IMR-90 (cell line): ENCODE data around the gene NAGK. TPM values are rescaled to one million over a fixed set of nuclear protein-coding genes. Genes with fewer than 3 reads are reported as not detected.

Experiments used
- ATAC-seq: fragments of 200-7000 bp; cut with Tn5 transposase; 2 replicates; pipeline ENCODE4 v1.9.1; 2020; ENCODE audit warnings: low read depth, mild to moderate bottlenecking, moderate library complexity
- BruUV-seq: library from RNA; stranded (reverse); fragments of 400-500 nt; replicated peaks from 2 replicates; lab custom pipeline; 2021; lab: Mats Ljungman, UMichigan
- CTCF ChIA-PET: fragments of 300-600 bp; formaldehyde crosslinking; extraction: SDS; loops from one replicate; lab custom pipeline; 2021; ENCODE audit warnings: antibody characterized with exemption; lab: Yijun Ruan, JAX
- POLR2A ChIA-PET: fragments of 300-600 bp; sonication (Branson Sonifier 250); formaldehyde crosslinking; loops from one replicate; lab custom pipeline; 2022; ENCODE audit warnings: antibody characterized with exemption; ENCODE audit not compliant: unreplicated experiment; lab: Charles Lee
- DNase-seq: peaks from one replicate; pipeline ENCODE4 v3.0.0; 2013
- H2AFZ ChIP-seq: replicated peaks from 2 replicates; pipeline ENCODE3; 2013; ENCODE audit warnings: low read length, mild to moderate bottlenecking; ENCODE audit not compliant: poor library complexity
- H2AK5ac ChIP-seq: 2 replicates; pipeline ENCODE4 v1.6.1; 2013; ENCODE audit warnings: low read depth, low read length, inconsistent platforms
- H2AK9ac ChIP-seq: replicated peaks from 2 replicates; pipeline ENCODE3; 2013; ENCODE audit warnings: mild to moderate bottlenecking, low read depth, low read length, moderate library complexity; ENCODE audit not compliant: poor library complexity
- H2BK120ac ChIP-seq: 2 replicates; pipeline ENCODE4 v1.6.1; 2013; ENCODE audit warnings: low read depth, low read length, inconsistent platforms
- H2BK15ac ChIP-seq: 3 replicates; pipeline ENCODE4 v1.6.1; 2013; ENCODE audit warnings: low read depth, low read length, inconsistent platforms
- H2BK20ac ChIP-seq: 2 replicates; pipeline ENCODE4 v1.6.1; 2013; ENCODE audit warnings: low read depth, mild to moderate bottlenecking, inconsistent platforms, low read length, moderate library complexity
- H2BK5ac ChIP-seq: 2 replicates; pipeline ENCODE4 v1.6.1; 2013; ENCODE audit warnings: mild to moderate bottlenecking, low read depth, low read length, inconsistent platforms; ENCODE audit not compliant: poor library complexity, severe bottlenecking
- H3K14ac ChIP-seq: replicated peaks from 2 replicates; pipeline ENCODE4 v1.6.1; 2013; ENCODE audit warnings: low read depth, low read length, inconsistent platforms
- H3K18ac ChIP-seq: 2 replicates; pipeline ENCODE4 v1.6.1; 2013; ENCODE audit warnings: low read depth, low read length, control low read depth
- H3K23ac ChIP-seq: 2 replicates; pipeline ENCODE4 v1.6.1; 2013; ENCODE audit warnings: low read depth, low read length, inconsistent platforms
- H3K27ac ChIP-seq: 2 replicates; pipeline ENCODE4 v1.5.1; 2013; ENCODE audit warnings: mild to moderate bottlenecking, control low read depth, low read length; ENCODE audit not compliant: insufficient read depth
- H3K27me3 ChIP-seq: 2 replicates; pipeline ENCODE4 v1.6.1; 2013; ENCODE audit warnings: low read length; ENCODE audit not compliant: control insufficient read depth, insufficient read depth
- H3K36me3 ChIP-seq: 2 replicates; pipeline ENCODE4 v1.6.1; 2013; ENCODE audit warnings: low read length, mixed read lengths; ENCODE audit not compliant: control insufficient read depth, insufficient read depth
- H3K4ac ChIP-seq: 2 replicates; pipeline ENCODE4 v1.6.1; 2013; ENCODE audit warnings: low read depth, low read length, inconsistent platforms
- H3K4me1 ChIP-seq: 2 replicates; pipeline ENCODE4 v1.6.1; 2013; ENCODE audit warnings: low read length, mixed read lengths; ENCODE audit not compliant: control insufficient read depth, insufficient read depth
- H3K4me2 ChIP-seq: 2 replicates; pipeline ENCODE4 v1.6.1; 2013; ENCODE audit warnings: low read depth, mild to moderate bottlenecking, control low read depth, low read length, moderate library complexity
- H3K4me3 ChIP-seq: 2 replicates; pipeline ENCODE4 v1.5.1; 2013; ENCODE audit warnings: low read depth, mild to moderate bottlenecking, control low read depth, low read length, moderate library complexity; ENCODE audit not compliant: insufficient read depth
- H3K56ac ChIP-seq: 2 replicates; pipeline ENCODE4 v1.6.1; 2013; ENCODE audit warnings: low read length, inconsistent platforms; ENCODE audit not compliant: insufficient read depth; ENCODE audit errors: extremely low read depth
- H3K79me1 ChIP-seq, 2 experiments: 2 replicates each; pipeline ENCODE4 v1.6.1; 2013; ENCODE audit warnings: low read length in 2 of 2, inconsistent platforms in 1 of 2, low read depth in 1 of 2
- H3K9ac ChIP-seq: 2 replicates; pipeline ENCODE4 v1.6.1; 2013; ENCODE audit warnings: low read depth, low read length, control low read depth
- H3K9me1 ChIP-seq: 2 replicates; pipeline ENCODE4 v1.6.1; 2013; ENCODE audit warnings: low read length, inconsistent platforms; ENCODE audit not compliant: insufficient read depth
- H3K9me3 ChIP-seq: 2 replicates; pipeline ENCODE4 v1.6.1; 2013; ENCODE audit warnings: low read length; ENCODE audit not compliant: control insufficient read depth, insufficient read depth
- H4K20me1 ChIP-seq: 2 replicates; pipeline ENCODE4 v1.6.1; 2013; ENCODE audit warnings: low read length, inconsistent platforms; ENCODE audit not compliant: insufficient read depth
- H4K5ac ChIP-seq: 2 replicates; pipeline ENCODE4 v1.6.1; 2013; ENCODE audit warnings: mild to moderate bottlenecking, low read depth, low read length, control low read depth
- H4K8ac ChIP-seq, 2 experiments: 2 replicates each; pipeline ENCODE4 v1.6.1; 2013; ENCODE audit warnings: low read depth in 2 of 2, low read length in 2 of 2, control low read depth in 1 of 2, inconsistent platforms in 1 of 2
- H4K91ac ChIP-seq: 2 replicates; pipeline ENCODE4 v1.6.1; 2013; ENCODE audit warnings: low read depth, low read length, inconsistent platforms; ENCODE audit not compliant: insufficient read depth
- CEBPB ChIP-seq: IDR thresholded peaks from 2 replicates; pipeline ENCODE4 v1.6.1; 2012; ENCODE audit warnings: low read depth, low read length, improper control_type of control experiment
- FOS ChIP-seq: fragments of 150-350 bp; IDR thresholded peaks from 2 replicates; pipeline ENCODE4 v1.6.1; 2016; ENCODE audit warnings: low read depth, low read length
- NFE2L2 ChIP-seq: fragments of 150-350 bp; IDR thresholded peaks from 2 replicates; pipeline ENCODE4 v1.6.1; 2016; ENCODE audit warnings: low read depth, mild to moderate bottlenecking, low read length
- RCOR1 ChIP-seq: IDR thresholded peaks from 2 replicates; pipeline ENCODE4 v1.6.1; 2012; ENCODE audit warnings: mild to moderate bottlenecking, low read length, improper control_type of control experiment; ENCODE audit not compliant: insufficient replicate concordance
- SMC3 ChIP-seq: fragments of 150-350 bp; IDR thresholded peaks from 2 replicates; pipeline ENCODE4 v1.6.1; 2016; ENCODE audit warnings: low read depth, mild to moderate bottlenecking, antibody characterized with exemption, low read length, moderate library complexity
- WGBS, 2 experiments: methylation state at CpG; one replicate each; pipeline versions ENCODE4 v1.1.5 to v1.1.7; 2013; ENCODE audit warnings: missing lambda C conversion rate in 2 of 2; ENCODE audit not compliant: insufficient read length in 1 of 2; ENCODE audit errors: extremely low coverage in 2 of 2; 5-methylcytosine and 5-hydroxymethylcytosine counted together
- dilution Hi-C: fragments of 300-500 bp; cut with HindIII; formaldehyde crosslinking; loops from one replicate; pipeline ENCODE4 v1.14.3; 2018; ENCODE audit warnings: low sequenced_read_pairs; ENCODE audit not compliant: unreplicated experiment
- in situ Hi-C: fragments of 300-500 bp; cut with MboI; formaldehyde crosslinking; loops from 3 replicates; pipeline ENCODE4 v1.14.3; 2019; ENCODE audit warnings: low sequenced_read_pairs, inconsistent platforms, mixed read lengths
- intact Hi-C: fragments of 100-400 bp; cut with micrococcal nuclease; formaldehyde crosslinking; loops from 2 replicates; pipeline ENCODE4 v1.10.0; 2022
- polyA plus RNA-seq, 3 experiments: library from polyadenylated mRNA; depleted of rRNA; stranded (reverse); fragments of >200 nt; gene quantifications; 2 replicates each; pipeline ENCODE4 v1.2.3, GENCODE V29; 2012; ENCODE audit warnings: low replicate concordance in 1 of 3
- total RNA-seq: library from RNA; depleted of rRNA; stranded (reverse); fragments of >200 nt; gene quantifications from 2 replicates; pipeline ENCODE4 v1.2.3, GENCODE V29; 2012
- TF ChIP-seq, protein P1 (sequence below): conservative IDR thresholded peaks from 2 replicates; pipeline ENCODE4 v1.5.1; 2012; ENCODE audit warnings: mild to moderate bottlenecking, low read depth, low read length, improper control_type of control experiment
- TF ChIP-seq, protein P2 (sequence below): fragments of 150-350 bp; IDR thresholded peaks from 2 replicates; pipeline ENCODE4 v1.6.1; 2016; ENCODE audit warnings: low read depth, mild to moderate bottlenecking, low read length, moderate library complexity, borderline replicate concordance

Gene NAGK
- total and polyA plus RNA-seq, 2 of the 4 experiments (the other 2 are of a cell fraction), result 60.4 to 146 TPM

DNA sequence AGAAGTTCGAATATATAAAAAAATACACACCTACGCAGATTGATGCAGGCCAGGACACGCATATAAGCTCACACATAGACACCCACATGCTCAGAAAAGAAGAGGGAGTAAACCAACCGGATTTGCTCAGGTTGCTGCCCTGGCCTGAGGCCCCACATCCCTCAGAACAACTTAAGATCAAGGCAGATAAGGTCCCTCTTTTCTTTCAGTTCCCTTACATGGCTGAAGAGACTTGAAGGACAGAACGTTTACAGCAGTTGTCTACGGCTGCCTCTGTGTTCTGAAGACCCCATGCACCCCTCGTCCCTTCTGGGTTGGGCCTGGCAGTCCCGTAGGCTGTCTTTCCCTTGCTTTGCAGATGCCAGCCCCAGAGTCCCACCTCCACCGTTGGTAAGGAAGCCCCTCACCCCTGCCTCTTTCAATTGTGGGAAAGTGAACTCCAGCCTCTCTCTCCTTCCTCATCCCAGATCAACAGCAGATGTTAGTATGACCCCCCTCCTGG, 4.3 kb upstream of the NAGK start:
- Histone ChIP-seq H3K4me2 (no peak overlapping the region; the same call in 1 of the 2 replicates), H2BK15ac (0 out of 3 replicates have a peak overlapping the region, but pooled peaks have one; percentile 49), H3K4ac (peak overlapping the region; percentile 17; the same call in 1 of the 2 replicates), H3K27ac (peak overlapping the region; percentile 93; the same call in 1 of the 2 replicates), H4K91ac (no peak overlapping the region), H2BK20ac (peak overlapping the region; percentile 24; the same call in 1 of the 2 replicates), H3K18ac (peak overlapping the region; percentile 18; the same call in 1 of the 2 replicates), H3K9me3 (no peaks in the 10 kb centered on the region), H4K20me1 (no peaks in the 10 kb centered on the region), H3K4me3 (no peak overlapping the region), H3K14ac (peak overlapping the region; percentile 34; the same call in 1 of the 2 replicates), H3K36me3 (no peaks in the 10 kb centered on the region), H2BK5ac (no peak overlapping the region), H3K23ac (no peak overlapping the region), H2BK120ac (no peak overlapping the region), H2AK5ac (no peak overlapping the region; the same call in 1 of the 2 replicates), H2AK9ac (peak overlapping the region; percentile 53), H3K79me1 (peaks cover 0 to 14% of the 10 kb centered on the region in 2 experiments; a peak in 1 of 4 replicates), H3K56ac (no peak overlapping the region), H2AFZ (peak overlapping the region; percentile 48), H3K9ac (no peak overlapping the region; the same call in 1 of the 2 replicates), H4K5ac (peak overlapping the region; percentile 32; the same call in 1 of the 2 replicates), H3K4me1 (peaks cover 10% of the 10 kb centered on the region; the same call in 1 of the 2 replicates), H3K9me1 (no peaks in the 10 kb centered on the region), H3K27me3 (peaks cover 15% of the 10 kb centered on the region), H4K8ac (peak overlapping the region in 1 of 2 experiments; percentile 49; a peak in 1 of 4 replicates)
- WGBS, 2 experiments, result 80% methylated on average over 2 of the region's 9 CpGs; no CpG with 5 or more reads in 1 of the 2 experiments
- ChIA-PET CTCF (interaction anchor here (0.9 kb wide), 1 partner anchor 116 kb away, joined by 3 read pairs; no protein-coding TSS in a partner anchor), POLR2A (no interaction called here)
- ATAC-seq, result no peak
- in situ Hi-C loops, result no loop called here
- no peak for DNase-seq
- no TSS peak for BruUV-seq
- intact Hi-C loops, result no loop called here
- dilution Hi-C loops, result no loop called here
- TF ChIP-seq RCOR1 (no peak), CEBPB (no peak), FOS (no peak), SMC3 (no peak), NFE2L2 (no peak)
- TF ChIP-seq, protein P1, sequence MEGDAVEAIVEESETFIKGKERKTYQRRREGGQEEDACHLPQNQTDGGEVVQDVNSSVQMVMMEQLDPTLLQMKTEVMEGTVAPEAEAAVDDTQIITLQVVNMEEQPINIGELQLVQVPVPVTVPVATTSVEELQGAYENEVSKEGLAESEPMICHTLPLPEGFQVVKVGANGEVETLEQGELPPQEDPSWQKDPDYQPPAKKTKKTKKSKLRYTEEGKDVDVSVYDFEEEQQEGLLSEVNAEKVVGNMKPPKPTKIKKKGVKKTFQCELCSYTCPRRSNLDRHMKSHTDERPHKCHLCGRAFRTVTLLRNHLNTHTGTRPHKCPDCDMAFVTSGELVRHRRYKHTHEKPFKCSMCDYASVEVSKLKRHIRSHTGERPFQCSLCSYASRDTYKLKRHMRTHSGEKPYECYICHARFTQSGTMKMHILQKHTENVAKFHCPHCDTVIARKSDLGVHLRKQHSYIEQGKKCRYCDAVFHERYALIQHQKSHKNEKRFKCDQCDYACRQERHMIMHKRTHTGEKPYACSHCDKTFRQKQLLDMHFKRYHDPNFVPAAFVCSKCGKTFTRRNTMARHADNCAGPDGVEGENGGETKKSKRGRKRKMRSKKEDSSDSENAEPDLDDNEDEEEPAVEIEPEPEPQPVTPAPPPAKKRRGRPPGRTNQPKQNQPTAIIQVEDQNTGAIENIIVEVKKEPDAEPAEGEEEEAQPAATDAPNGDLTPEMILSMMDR, result no peak
- TF ChIP-seq, protein P2, sequence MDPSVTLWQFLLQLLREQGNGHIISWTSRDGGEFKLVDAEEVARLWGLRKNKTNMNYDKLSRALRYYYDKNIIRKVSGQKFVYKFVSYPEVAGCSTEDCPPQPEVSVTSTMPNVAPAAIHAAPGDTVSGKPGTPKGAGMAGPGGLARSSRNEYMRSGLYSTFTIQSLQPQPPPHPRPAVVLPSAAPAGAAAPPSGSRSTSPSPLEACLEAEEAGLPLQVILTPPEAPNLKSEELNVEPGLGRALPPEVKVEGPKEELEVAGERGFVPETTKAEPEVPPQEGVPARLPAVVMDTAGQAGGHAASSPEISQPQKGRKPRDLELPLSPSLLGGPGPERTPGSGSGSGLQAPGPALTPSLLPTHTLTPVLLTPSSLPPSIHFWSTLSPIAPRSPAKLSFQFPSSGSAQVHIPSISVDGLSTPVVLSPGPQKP, result no peak
